GM12878 (cell line): Measurements from ENCODE around the gene ACSL4. TPM values are rescaled to one million over a fixed set of nuclear protein-coding genes. Genes with fewer than 3 reads are reported as not detected.

ENCODE experiments used
- ATAC-seq: fragments of 200-7000 bp; cut with Tn5 transposase; 3 replicates; pipeline ENCODE4 v1.9.1; 2020; ENCODE audit warnings: mild to moderate bottlenecking, moderate library complexity
- Bru-seq: library from RNA; stranded (reverse); fragments of 400-500 nt; gene quantifications from one replicate; lab custom pipeline; 2021; lab: Mats Ljungman, UMichigan
- BruChase-seq, 2 experiments: library from RNA; stranded (reverse); fragments of 400-500 nt; gene quantifications; one replicate each; lab custom pipeline; 2021; lab: Mats Ljungman, UMichigan
- BruUV-seq: library from RNA; stranded (reverse); fragments of 400-500 nt; replicated peaks from 2 replicates; lab custom pipeline; 2021; lab: Mats Ljungman, UMichigan
- CTCF ChIA-PET: fragments of 300-600 bp; sonication (Branson Sonifier 250); formaldehyde crosslinking; extraction: SDS; loops from one replicate; lab custom pipeline; 2021; ENCODE audit warnings: inconsistent platforms; lab: Yijun Ruan, JAX
- POLR2A ChIA-PET: fragments of 350-600 bp; formaldehyde crosslinking; extraction: SDS; loops from one replicate; lab custom pipeline; 2021; ENCODE audit warnings: inconsistent platforms; lab: Charles Lee
- RAD21 ChIA-PET: fragments of 300-600 bp; sonication (Branson Sonifier 250); formaldehyde crosslinking; loops from one replicate; lab custom pipeline; 2023; ENCODE audit warnings: antibody characterized with exemption; ENCODE audit not compliant: unreplicated experiment; lab: Charles Lee
- SMC1A ChIA-PET: fragments of 300-600 bp; sonication (Branson Sonifier 250); formaldehyde crosslinking; loops from one replicate; lab custom pipeline; 2023; ENCODE audit not compliant: unreplicated experiment, uncharacterized antibody; lab: Charles Lee
- DNase-seq: peaks from one replicate; pipeline ENCODE4 v3.0.0-alpha.2; 2011; ENCODE audit warnings: low read depth, low spot score
- FAIRE-seq: peaks from 3 replicates; lab custom pipeline; 2011; peaks lifted over from hg19 to GRCh38; lab: Jason Lieb, UNC
- H2AFZ ChIP-seq: 2 replicates; pipeline ENCODE4 v1.6.0; 2011; ENCODE audit warnings: low read depth, low read length, control low read depth; ENCODE audit not compliant: control insufficient read depth
- H3K27ac ChIP-seq: 2 replicates; pipeline ENCODE4 v1.5.1; 2011; ENCODE audit warnings: control low read depth; ENCODE audit not compliant: control insufficient read depth, insufficient read depth
- H3K27me3 ChIP-seq, 2 experiments: replicated peaks in 1 of 2; 2 replicates each; pipeline versions ENCODE4 v1.6.0 to v1.6.1; 2011; ENCODE audit warnings: low read length in 1 of 2; ENCODE audit not compliant: control insufficient read depth in 2 of 2, insufficient read depth in 2 of 2
- H3K36me3 ChIP-seq, 2 experiments: 2 replicates each; pipeline ENCODE4 v1.5.1; 2011; ENCODE audit warnings: low read length in 1 of 2; ENCODE audit not compliant: control insufficient read depth in 2 of 2, insufficient read depth in 2 of 2
- H3K4me1 ChIP-seq: 2 replicates; pipeline ENCODE4 v1.6.1; 2011; ENCODE audit warnings: mild to moderate bottlenecking, low read length, moderate library complexity, mixed read lengths; ENCODE audit not compliant: control insufficient read depth, insufficient read depth
- H3K4me2 ChIP-seq: 2 replicates; pipeline ENCODE4 v1.6.0; 2011; ENCODE audit warnings: control low read depth; ENCODE audit not compliant: control insufficient read depth, insufficient read depth
- H3K4me3 ChIP-seq: fragments of 200-600 bp; sonication (generic); 2 replicates; pipeline ENCODE4 v1.5.1; 2016
- H3K79me2 ChIP-seq: 2 replicates; pipeline ENCODE4 v1.6.0; 2011; ENCODE audit warnings: low read length; ENCODE audit not compliant: control insufficient read depth, insufficient read depth
- H3K9ac ChIP-seq: 2 replicates; pipeline ENCODE4 v1.8.0; 2011; ENCODE audit warnings: low read length, control low read depth, mixed read lengths; ENCODE audit not compliant: control insufficient read depth, insufficient read depth
- H3K9me3 ChIP-seq: replicated peaks from 3 replicates; pipeline ENCODE4 v1.5.1; 2011; ENCODE audit warnings: mild to moderate bottlenecking, low read length; ENCODE audit not compliant: control insufficient read depth, insufficient read depth
- H4K20me1 ChIP-seq: 2 replicates; pipeline ENCODE4 v1.6.0; 2011; ENCODE audit not compliant: control insufficient read depth, insufficient read depth
- BCLAF1 ChIP-seq: fragments of 450-650 bp; IDR thresholded peaks from 2 replicates; pipeline ENCODE4 v1.6.1; 2017; ENCODE audit warnings: antibody characterized with exemption, mild to moderate bottlenecking, moderate library complexity
- GATAD2B ChIP-seq: fragments of 450-650 bp; conservative IDR thresholded peaks from 2 replicates; pipeline ENCODE4 v1.6.1; 2017; ENCODE audit warnings: low read depth, mild to moderate bottlenecking, moderate library complexity
- JUND ChIP-seq: IDR thresholded peaks from 2 replicates; pipeline ENCODE4 v1.6.1; 2012; ENCODE audit warnings: low read depth, mild to moderate bottlenecking, low read length, improper control_type of control experiment, moderate library complexity
- MEF2A ChIP-seq: IDR thresholded peaks from 2 replicates; pipeline ENCODE4 v1.6.1; 2011; ENCODE audit warnings: low read depth, mild to moderate bottlenecking, low read length, moderate library complexity; ENCODE audit not compliant: insufficient read depth
- RUNX3 ChIP-seq: IDR thresholded peaks from 2 replicates; pipeline ENCODE4 v1.6.1; 2012; ENCODE audit warnings: low read length, inconsistent platforms
- SUPT20H ChIP-seq: IDR thresholded peaks from 2 replicates; pipeline ENCODE4 v1.6.1; 2011; ENCODE audit warnings: low read depth, mild to moderate bottlenecking, low read length, moderate library complexity, borderline replicate concordance; ENCODE audit not compliant: control insufficient read depth
- TBL1XR1 ChIP-seq: IDR thresholded peaks from 2 replicates; pipeline ENCODE4 v1.6.1; 2012; ENCODE audit warnings: low read depth, low read length, improper control_type of control experiment
- ZBED1 ChIP-seq: IDR thresholded peaks from 2 replicates; pipeline ENCODE4 v1.6.1; 2016; ENCODE audit warnings: borderline replicate concordance
- ZNF24 ChIP-seq: fragments of 450-650 bp; IDR thresholded peaks from 2 replicates; pipeline ENCODE4 v1.6.1; 2017; ENCODE audit warnings: antibody characterized with exemption, mild to moderate bottlenecking
- ZNF274 ChIP-seq: IDR thresholded peaks from one replicate; pipeline ENCODE4 v1.8.0; 2011; ENCODE audit not compliant: insufficient read length, insufficient read depth
- ZNF687 ChIP-seq: fragments of 450-650 bp; IDR thresholded peaks from 2 replicates; pipeline ENCODE4 v1.6.1; 2017; ENCODE audit warnings: mild to moderate bottlenecking, moderate library complexity
- WGBS: methylation state at CpG from one replicate; pipeline ENCODE4 v1.1.6; 2016; ENCODE audit warnings: low lambda C conversion rate; ENCODE audit not compliant: insufficient replicate concordance, insufficient coverage; ENCODE audit errors: missing lambda C conversion rate; 5-methylcytosine and 5-hydroxymethylcytosine counted together
- in situ Hi-C: fragments of 300-500 bp; cut with MboI; formaldehyde crosslinking; loops from 9 replicates; pipeline ENCODE4 v1.14.3; 2018; ENCODE audit warnings: mixed read lengths
- intact Hi-C: fragments of 100-400 bp; cut with micrococcal nuclease; formaldehyde crosslinking; loops from one replicate; pipeline ENCODE4 v1.14.2; 2022; ENCODE audit not compliant: unreplicated experiment
- long read RNA-seq, 2 experiments: library from polyadenylated mRNA; unstranded; transcript quantifications; one replicate each; pipeline ENCODE4 v2.0.0, GENCODE V29; 2019 to 2020
- polyA minus RNA-seq, 3 experiments: library from RNA; depleted of rRNA, polyadenylated mRNA; stranded (reverse); fragments of >200 nt; gene quantifications; 2 replicates each; pipeline ENCODE4 v1.2.3, GENCODE V29; 2011
- polyA plus RNA-seq, 11 experiments: library from polyadenylated mRNA; depleted of rRNA in 4 of 11; unstranded in 6 of 11; stranded (reverse) in 5 of 11; fragments of >200 nt; fragmentation: Nextera tagmentation in 4 of 11; fragmentation: Illumina TruSeq in 1 of 11; extraction: Ambion mirVana in 4 of 11; extraction: Trizol in 1 of 11; gene quantifications; 1 replicate in 1 of 11; 2 replicates in 10 of 11; pipeline versions ENCODE4 v1.2.1 to v1.2.3, GENCODE V29; 2011 to 2016; ENCODE audit warnings: inconsistent platforms in 2 of 11, missing spikeins in 2 of 11, low read depth in 1 of 11
- total RNA-seq, 4 experiments: library from RNA; depleted of rRNA in 3 of 4; stranded (reverse); fragments of >200 nt in 3 of 4; fragmentation: Illumina TruSeq in 1 of 4; extraction: Trizol in 1 of 4; gene quantifications; 2 replicates each; pipeline versions ENCODE4 v1.2.1 to v1.2.3, GENCODE V29; 2013 to 2021

ACSL4 gene
- total RNA-seq (2013; cell fraction: nucleolus; rRNA removed): 94.3 and 107 TPM in 2 replicates
- total RNA-seq (2014; rRNA removed): 53.5 and 60.1 TPM in 2 replicates
- 66.6 and 71.9 TPM in 2 replicates for total RNA-seq (2014; rRNA removed; fragmentation: Illumina TruSeq; extraction: Trizol)
- total RNA-seq (2021): 59.1 TPM in 2 replicates
- 9.7 TPM for polyA plus RNA-seq (2011; ENCODE audit: low read depth)
- polyA plus RNA-seq (2011; rRNA removed): 50.4 and 80.9 TPM in 2 replicates
- 21.7 and 25.6 TPM in 2 replicates for polyA plus RNA-seq (2011; cell fraction: cytosol; rRNA removed)
- polyA plus RNA-seq (2011; cell fraction: nucleus; rRNA removed): 25.4 and 39.7 TPM in 2 replicates
- 16.0 and 24.3 TPM in 2 replicates for polyA plus RNA-seq (2012)
- polyA plus RNA-seq (2014; fragmentation: Illumina TruSeq; extraction: Trizol): 57.5 and 78.8 TPM in 2 replicates
- polyA plus RNA-seq (2014; fragmentation: Nextera tagmentation; extraction: Ambion mirVana): 10 to 100 TPM; 20.7 to 23.6 TPM
- polyA plus RNA-seq (2014; rRNA removed): 36.2 and 38.8 TPM in 2 replicates
- polyA plus RNA-seq (2016; fragmentation: Nextera tagmentation; extraction: Ambion mirVana): 10 to 100 TPM; 35.7 to 40.4 TPM
- polyA minus RNA-seq (2011; rRNA and poly(A)+ RNA removed): 86.8 and 92.8 TPM in 2 replicates
- polyA minus RNA-seq (2011; cell fraction: cytosol; rRNA and poly(A)+ RNA removed): 33.5 and 50.7 TPM in 2 replicates
- 20.4 and 42.1 TPM in 2 replicates for polyA minus RNA-seq (2011; cell fraction: nucleus; rRNA and poly(A)+ RNA removed)
- percentile 89 among the genes with signal in this experiment for Bru-seq, nascent RNA
- BruChase-seq, experiment 1, labeled RNA remaining after a 6-hour chase: percentile 92 among the genes with signal in this experiment
- percentile 91 among the genes with signal in this experiment for BruChase-seq, experiment 2, labeled RNA remaining after a 2-hour chase
- long read RNA-seq, experiment 1, partial matches to known transcripts: 5 of 13 reads
- long read RNA-seq, experiment 1, other reads (novel, unspliced or antisense): 8 of 13 reads
- long read RNA-seq, experiment 2, full-length matches to known transcripts: 12 of 171 reads
- long read RNA-seq, experiment 2, partial matches to known transcripts: 93 of 171 reads
- long read RNA-seq, experiment 2, other reads (novel, unspliced or antisense): 66 of 171 reads

- H3K4me1 ChIP-seq: no peaks in the 10 kb centered on the region
- WGBS: 23% methylated on average over 55 of the region's 89 CpGs
- ChIA-PET POLR2A (interaction anchor here (0.9 to 2.1 kb wide), 10 partner anchors 13 to 124 kb away, joined by 3 to 8 read pairs (median 4); no protein-coding TSS in a partner anchor), SMC1A (interaction anchor here (0.9 to 3.5 kb wide), 17 partner anchors 9 to 150 kb away, joined by 3 to 25 read pairs (median 4); no protein-coding TSS in a partner anchor), CTCF (interaction anchor here (1.7 to 5.0 kb wide), 7 partner anchors 14 to 158 kb away, joined by 9 to 16 read pairs (median 13); no protein-coding TSS in a partner anchor), RAD21 (interaction anchor here (0.9 to 5.3 kb wide), 14 partner anchors 13 to 248 kb away, joined by 3 to 31 read pairs (median 5); no protein-coding TSS in a partner anchor)
- DNase-seq (no peak), FAIRE-seq (no peak), ATAC-seq (peak; percentile 91)
- H3K27me3 ChIP-seq: no peaks in the 10 kb centered on the region
- H3K36me3 ChIP-seq: no peaks in the 10 kb centered on the region
- in situ Hi-C loops (no loop called here), intact Hi-C loops (loop anchor here (1.0 to 5.0 kb wide), 3 partner anchors 41 to 124 kb away; no protein-coding TSS in a partner anchor)
- H3K4me2 ChIP-seq: peak within 1 kb of the TSS; percentile 50
- H3K27ac ChIP-seq: peak within 1 kb of the TSS; percentile 88
- BruUV-seq: no TSS peak
- peaks cover 43% of the 10 kb centered on the region for H3K79me2 ChIP-seq
- no peaks in the 10 kb centered on the region for H3K9me3 ChIP-seq
- H3K9ac ChIP-seq: peak within 1 kb of the TSS; percentile 86
- H2AFZ ChIP-seq: peak within 1 kb of the TSS; percentile 75
- H3K4me3 ChIP-seq: peak within 1 kb of the TSS; percentile 69
- H4K20me1 ChIP-seq: no peaks in the 10 kb centered on the region
- TF ChIP-seq GATAD2B: no peak
- 0 out of 2 replicates have a peak, but pooled peaks have one; percentile 15 for TF ChIP-seq RUNX3
- no peak for TF ChIP-seq JUND
- TF ChIP-seq TBL1XR1: no peak
- no peak for TF ChIP-seq BCLAF1
- TF ChIP-seq ZNF274: no peak
- no peak for TF ChIP-seq MEF2A
- TF ChIP-seq ZNF24: no peak
- peak; percentile 67; the same call in 1 of the 2 replicates for TF ChIP-seq ZNF687
- no peak for TF ChIP-seq SUPT20H
- TF ChIP-seq ZBED1: no peak
Measured at GRCh38 chrX:109732807-109733612, at the start of gene ACSL4. TSS of gene ACSL4 (minus strand) at chrX:109733257. CDS start at chrX:109683363, 49,894 bp downstream.
